HepG2 (cell line): ENCODE results near the gene MEF2B. TPM values are rescaled to one million over a fixed set of nuclear protein-coding genes. Genes with fewer than 3 reads are reported as not detected.
A peak's percentile ranks its signal among the peaks of the same experiment; 100 is the strongest.

Experiments used
- AHR ChIP-seq: IDR thresholded peaks from 2 replicates; pipeline ENCODE4 v1.6.1; 2018; ENCODE audit warnings: missing genetic modification reagents, missing compliant biosample characterization
- CEBPZ ChIP-seq: IDR thresholded peaks from 2 replicates; pipeline ENCODE4 v1.6.1; 2012; ENCODE audit warnings: low read length, improper control_type of control experiment
- GMEB1 ChIP-seq: sonication (generic); formaldehyde crosslinking; IDR thresholded peaks from 2 replicates; pipeline ENCODE4 v1.5.1; 2020; ENCODE audit warnings: missing genetic modification reagents, mild to moderate bottlenecking, borderline replicate concordance
- HNF1B ChIP-seq: sonication (generic); formaldehyde crosslinking; IDR thresholded peaks from 2 replicates; pipeline ENCODE4 v1.5.1; 2020; ENCODE audit warnings: mild to moderate bottlenecking, moderate library complexity, missing genetic modification reagents
- HNRNPL ChIP-seq: fragments of 200-400 bp; formaldehyde crosslinking; IDR thresholded peaks from 2 replicates; pipeline ENCODE4 v1.6.1; 2017; ENCODE audit warnings: mild to moderate bottlenecking, low read depth, low read length
- HNRNPLL ChIP-seq: fragments of 200-400 bp; formaldehyde crosslinking; IDR thresholded peaks from 2 replicates; pipeline ENCODE4 v1.6.1; 2017; ENCODE audit warnings: mild to moderate bottlenecking, low read depth, low read length; ENCODE audit not compliant: poor library complexity, severe bottlenecking
- HOMEZ ChIP-seq: IDR thresholded peaks from 2 replicates; pipeline ENCODE4 v1.6.1; 2016; ENCODE audit warnings: low read depth
- HOXA9 ChIP-seq: sonication (generic); formaldehyde crosslinking; IDR thresholded peaks from 2 replicates; pipeline ENCODE4 v1.8.1; 2022; ENCODE audit warnings: missing genetic modification reagents, mild to moderate bottlenecking, moderate library complexity, borderline replicate concordance
- MAF1 ChIP-seq: sonication (generic); formaldehyde crosslinking; IDR thresholded peaks from 2 replicates; pipeline ENCODE4 v1.5.0; 2020; ENCODE audit warnings: missing genetic modification reagents, borderline replicate concordance
- MAFG ChIP-seq: sonication (generic); formaldehyde crosslinking; IDR thresholded peaks from 2 replicates; pipeline ENCODE4 v1.5.1; 2020; ENCODE audit warnings: mild to moderate bottlenecking, missing genetic modification reagents
- POLR2A ChIP-seq, 2 experiments: IDR thresholded peaks; 2 replicates each; pipeline ENCODE4 v1.6.1; 2011; ENCODE audit warnings: low read depth in 2 of 2, low read length in 2 of 2, mild to moderate bottlenecking in 1 of 2, moderate library complexity in 1 of 2; ENCODE audit not compliant: insufficient read depth in 1 of 2
- POLR2AphosphoS5 ChIP-seq: IDR thresholded peaks from 2 replicates; pipeline ENCODE4 v1.6.1; 2012; ENCODE audit warnings: low read depth, low read length
- TIGD3 ChIP-seq: sonication (generic); formaldehyde crosslinking; IDR thresholded peaks from 2 replicates; pipeline ENCODE4 v1.5.1; 2020; ENCODE audit warnings: mild to moderate bottlenecking, missing genetic modification reagents, borderline replicate concordance
- U2AF2 ChIP-seq: fragments of 200-400 bp; formaldehyde crosslinking; IDR thresholded peaks from 2 replicates; pipeline ENCODE4 v1.6.1; 2017; ENCODE audit warnings: low read depth, mild to moderate bottlenecking, low read length
- ZBTB10 ChIP-seq: sonication (generic); formaldehyde crosslinking; IDR thresholded peaks from 2 replicates; pipeline ENCODE4 v1.4.0; 2020; ENCODE audit warnings: missing genetic modification reagents, borderline replicate concordance
- ZNF24 ChIP-seq: fragments of 450-650 bp; IDR thresholded peaks from 2 replicates; pipeline ENCODE4 v1.6.1; 2017; ENCODE audit warnings: antibody characterized with exemption, mild to moderate bottlenecking
- polyA plus RNA-seq, 8 experiments: library from polyadenylated mRNA; depleted of rRNA in 3 of 8; stranded (reverse) in 7 of 8; unstranded in 1 of 8; fragments of >200 nt; fragmentation: Illumina TruSeq in 4 of 8; extraction: Trizol in 4 of 8; gene quantifications; 2 replicates each; pipeline versions ENCODE4 v1.2.1 to v1.2.3, GENCODE V29; 2011 to 2016; ENCODE audit warnings: low read depth in 4 of 8, missing spikeins in 1 of 8, mixed read lengths in 1 of 8; ENCODE audit not compliant: insufficient read depth in 1 of 8
- total RNA-seq, 5 experiments: library from RNA; depleted of rRNA; stranded (reverse); fragments of >200 nt; fragmentation: Illumina TruSeq; extraction: Trizol; gene quantifications; 2 replicates each; pipeline ENCODE4 v1.2.3, GENCODE V29; 2016; ENCODE audit warnings: low read depth in 1 of 5

The MEF2B gene
- total and polyA plus RNA-seq, 2 of the 13 experiments (the other 11 are each of a cell fraction or from before 2014, with no cell fraction given): 1.2 to 1.7 TPM

- no peak for TF ChIP-seq HOMEZ (CRISPR knock-in tag)
- no peak for TF ChIP-seq MAFG (CRISPR knock-in tag)
- peak; percentile 39 for TF ChIP-seq HNRNPLL
- TF ChIP-seq HNRNPL: 0 out of 2 replicates have a peak, but pooled peaks have one; percentile 32
- peak; percentile 52; the same call in 1 of the 2 replicates for TF ChIP-seq POLR2AphosphoS5
- no peak for TF ChIP-seq U2AF2
- TF ChIP-seq GMEB1: no peak
- no peak for TF ChIP-seq ZNF24
- TF ChIP-seq HNF1B (CRISPR knock-in tag): 0 out of 2 replicates have a peak, but pooled peaks have one; percentile 10
- TF ChIP-seq CEBPZ: no peak
- peak; percentile 41 to 63 for TF ChIP-seq POLR2A (IDR thresholded peaks at IDR 0.05; ENCODE audit: insufficient read depth in 1 of 2, low read depth in 2 of 2, low read length in 2 of 2)
- no peak for TF ChIP-seq TIGD3 (CRISPR knock-in tag)
- no peak for TF ChIP-seq ZBTB10
- TF ChIP-seq MAF1 (CRISPR knock-in tag): no peak
- no peak for TF ChIP-seq AHR (CRISPR knock-in tag)
- TF ChIP-seq HOXA9: no peak
Observed at GRCh38 chr19:19105365-19106055, 64.6 kb downstream of the MEF2B start (continued).
